Hepatocyte (in vitro differentiated cells): Measurements from ENCODE around the gene MRPL20.
A peak's percentile ranks its signal among the peaks of the same experiment; 100 is the strongest.

Experiments used
- EZH2 ChIP-seq: fragments of 200-600 bp; sonication (generic); IDR thresholded peaks from 2 replicates; pipeline ENCODE4 v1.6.1; 2016; ENCODE audit warnings: antibody characterized with exemption, mild to moderate bottlenecking, borderline replicate concordance
- TF ChIP-seq, protein P1 (sequence below): fragments of 200-600 bp; sonication (generic); IDR thresholded peaks from 2 replicates; pipeline ENCODE4 v1.5.1; 2016; ENCODE audit warnings: antibody characterized with exemption, mild to moderate bottlenecking; ENCODE audit not compliant: poor library complexity

- TF ChIP-seq, protein P1, sequence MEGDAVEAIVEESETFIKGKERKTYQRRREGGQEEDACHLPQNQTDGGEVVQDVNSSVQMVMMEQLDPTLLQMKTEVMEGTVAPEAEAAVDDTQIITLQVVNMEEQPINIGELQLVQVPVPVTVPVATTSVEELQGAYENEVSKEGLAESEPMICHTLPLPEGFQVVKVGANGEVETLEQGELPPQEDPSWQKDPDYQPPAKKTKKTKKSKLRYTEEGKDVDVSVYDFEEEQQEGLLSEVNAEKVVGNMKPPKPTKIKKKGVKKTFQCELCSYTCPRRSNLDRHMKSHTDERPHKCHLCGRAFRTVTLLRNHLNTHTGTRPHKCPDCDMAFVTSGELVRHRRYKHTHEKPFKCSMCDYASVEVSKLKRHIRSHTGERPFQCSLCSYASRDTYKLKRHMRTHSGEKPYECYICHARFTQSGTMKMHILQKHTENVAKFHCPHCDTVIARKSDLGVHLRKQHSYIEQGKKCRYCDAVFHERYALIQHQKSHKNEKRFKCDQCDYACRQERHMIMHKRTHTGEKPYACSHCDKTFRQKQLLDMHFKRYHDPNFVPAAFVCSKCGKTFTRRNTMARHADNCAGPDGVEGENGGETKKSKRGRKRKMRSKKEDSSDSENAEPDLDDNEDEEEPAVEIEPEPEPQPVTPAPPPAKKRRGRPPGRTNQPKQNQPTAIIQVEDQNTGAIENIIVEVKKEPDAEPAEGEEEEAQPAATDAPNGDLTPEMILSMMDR, result peak; percentile 66
- no peak for TF ChIP-seq EZH2
These were observed 34.2 kb upstream of the MRPL20 start for GRCh38 chr1:1441002-1441888.
